ENCODE data around the gene KXD1.
"Not testable (repeated sequence)": the region's sequence is repeated elsewhere in the genome, so short reads cannot be mapped to it uniquely, and the experiment has no call there.

The KXD1 gene

DNA sequence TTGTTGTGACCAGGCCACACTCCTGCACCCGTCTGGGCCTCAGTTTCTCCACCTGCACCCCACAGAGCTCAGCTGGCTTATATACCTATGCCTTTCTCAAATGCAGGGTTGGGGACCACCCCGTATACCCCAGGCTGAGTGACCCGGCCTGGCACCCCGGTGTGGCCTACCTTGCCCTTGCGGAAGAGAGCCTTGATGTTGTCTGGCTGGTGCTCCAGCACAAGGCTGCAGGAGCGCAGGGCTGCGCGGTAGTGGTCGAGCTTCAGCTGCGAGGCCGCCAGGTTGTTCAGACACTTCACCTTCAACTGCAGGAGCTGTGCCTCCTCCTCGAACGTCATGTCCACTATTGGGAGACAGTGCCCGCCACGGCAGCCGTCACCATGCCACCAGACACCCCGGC is 20.2 kb upstream of the KXD1 start:
- no peak for DNase-seq

GRCh38 chr19:18538115-18538514 is 19.6 kb upstream of the KXD1 start:
- DNase-seq, result no peak

DNA sequence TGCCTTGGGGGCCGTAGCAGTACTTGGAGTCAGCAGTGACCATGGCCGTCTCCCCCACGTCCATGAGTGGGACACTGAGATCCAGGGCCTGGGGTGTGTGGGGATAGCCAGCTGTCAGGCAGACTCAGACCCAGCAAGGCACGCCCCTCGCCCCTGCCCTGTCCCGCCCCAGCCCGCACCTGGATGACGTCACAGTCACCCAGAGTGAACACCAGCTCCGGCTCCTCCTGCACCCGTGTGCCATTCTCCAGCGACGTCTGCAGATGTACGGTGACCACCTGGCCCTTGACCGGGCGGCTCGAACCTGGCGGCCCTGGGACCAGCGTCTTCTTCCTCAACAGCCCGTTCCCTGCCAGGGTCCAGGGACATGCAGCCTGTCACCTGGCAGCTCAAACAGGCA is 18.3 kb upstream of the KXD1 start:
- DNase-seq, result no peak

DNA sequence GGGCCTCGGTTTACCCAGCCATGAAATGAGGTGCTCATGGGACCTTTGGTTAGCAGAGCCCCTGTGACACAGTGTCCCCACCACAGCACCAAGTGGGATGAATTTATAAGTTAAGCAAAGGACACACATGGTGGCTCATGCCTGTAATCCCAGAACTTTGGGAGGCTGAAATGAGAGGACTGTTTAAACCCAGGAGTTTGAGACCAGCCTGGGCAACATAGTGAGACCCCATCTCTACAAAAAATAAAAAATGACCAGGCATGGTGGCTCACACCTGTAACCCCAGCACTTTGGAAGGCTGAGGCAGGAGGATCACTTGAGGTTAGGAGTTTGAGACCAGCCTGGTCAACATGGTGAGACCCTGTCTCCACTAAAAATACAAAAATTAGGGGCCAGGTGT is 17.5 kb upstream of the KXD1 start:
- not testable (repeated sequence) for DNase-seq

- no peak for DNase-seq
These were observed 16.2 kb upstream of the KXD1 start for GRCh38 chr19:18541258-18541991.

DNA sequence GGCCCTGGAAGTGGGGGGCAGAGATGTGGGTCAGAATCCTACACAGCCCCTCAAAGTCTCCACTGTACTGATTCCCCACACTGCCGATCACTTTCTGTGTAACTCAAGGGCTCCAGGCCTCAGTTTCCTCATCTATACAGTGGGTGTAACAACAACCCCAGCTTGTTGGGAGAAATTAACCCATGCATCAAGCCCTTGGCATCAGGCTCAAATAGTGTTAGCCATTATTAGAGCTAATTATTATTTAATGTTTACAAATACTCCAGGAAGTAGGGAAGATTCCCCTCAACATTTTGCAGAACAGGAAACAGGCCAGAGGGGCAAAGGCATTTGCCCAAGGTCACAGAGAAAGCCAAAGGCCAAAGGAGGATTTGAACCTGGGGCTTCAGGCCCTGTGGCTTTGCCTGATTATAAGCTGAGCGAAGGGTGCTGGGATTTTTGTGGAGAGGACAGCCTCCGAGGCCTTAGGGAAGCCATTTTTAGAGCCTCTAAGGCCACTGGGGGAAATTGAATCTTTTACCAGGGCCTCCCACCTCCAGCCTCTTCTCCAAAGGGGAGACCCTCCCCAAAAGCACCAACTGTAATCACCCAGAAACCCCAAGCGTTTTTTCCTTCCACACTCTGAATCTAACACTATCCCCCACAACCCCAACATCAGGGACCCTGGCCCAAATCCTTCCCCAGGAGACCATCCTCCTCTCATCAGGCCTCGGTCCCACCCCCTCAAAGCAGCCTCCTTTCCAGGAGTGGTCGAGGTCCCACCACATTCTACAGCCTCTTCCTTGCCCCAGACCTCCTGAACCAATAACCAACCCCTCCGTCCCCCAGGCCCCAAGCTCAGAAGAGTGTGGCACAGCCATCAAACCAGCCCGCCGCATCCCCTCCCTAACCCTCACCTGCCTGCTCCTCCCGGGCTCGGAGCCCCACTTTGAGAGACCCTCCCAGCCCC is 15.4 kb upstream of the KXD1 start:
- no peak for DNase-seq

DNA sequence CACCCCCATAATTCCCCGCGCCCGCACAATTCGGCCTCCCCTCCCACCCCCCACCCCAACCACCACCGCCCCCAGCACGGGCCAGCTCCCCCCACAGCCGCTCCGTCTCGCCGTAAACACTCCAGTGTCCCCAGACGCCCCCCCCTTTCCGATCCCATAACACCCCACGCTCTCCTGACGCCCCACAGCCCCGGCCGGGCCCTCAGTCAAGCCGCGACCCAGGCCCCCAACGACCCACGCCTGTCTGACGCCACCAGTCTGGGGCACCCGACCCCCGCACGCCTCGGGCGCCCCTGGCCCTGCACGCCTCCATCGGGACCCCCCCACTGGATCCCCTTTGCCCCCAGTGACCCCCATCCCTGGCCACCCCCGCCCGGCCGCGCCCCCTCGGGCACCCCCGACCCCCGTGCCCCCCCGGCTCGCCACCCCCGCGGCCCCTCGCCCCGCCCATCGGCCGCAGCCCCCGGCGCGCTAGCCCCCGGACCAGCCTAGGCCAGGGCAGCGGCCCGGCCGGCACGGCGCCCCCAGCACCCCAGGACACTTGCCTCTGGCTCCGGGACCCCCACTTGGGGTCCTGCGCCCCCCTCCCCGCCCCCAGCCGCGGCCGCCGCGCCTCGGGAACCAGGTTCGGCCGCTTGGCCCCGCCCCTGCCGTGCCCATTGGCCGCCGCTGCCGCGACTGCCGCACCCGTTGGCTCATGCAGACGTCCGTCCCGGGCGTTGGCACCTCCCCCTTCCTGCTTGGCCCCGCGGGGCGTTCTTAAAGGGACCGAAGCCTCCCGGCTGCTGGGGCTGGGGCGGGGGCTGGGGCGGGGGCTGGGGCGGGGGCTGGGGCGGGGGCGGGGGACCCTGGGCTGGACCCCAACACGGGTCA is 14.5 kb upstream of the KXD1 start, which contains the start of gene FKBP8:
Gene FKBP8 (minus strand): TSS at position 633 of the 873 bp plus-strand sequence. CDS start 1,603 bp downstream, outside the sequence.
- peak; percentile 85 for DNase-seq

- DNase-seq, result peak; percentile 63
These were observed 13.7 kb upstream of the KXD1 start for GRCh38 chr19:18543814-18544475.

DNA sequence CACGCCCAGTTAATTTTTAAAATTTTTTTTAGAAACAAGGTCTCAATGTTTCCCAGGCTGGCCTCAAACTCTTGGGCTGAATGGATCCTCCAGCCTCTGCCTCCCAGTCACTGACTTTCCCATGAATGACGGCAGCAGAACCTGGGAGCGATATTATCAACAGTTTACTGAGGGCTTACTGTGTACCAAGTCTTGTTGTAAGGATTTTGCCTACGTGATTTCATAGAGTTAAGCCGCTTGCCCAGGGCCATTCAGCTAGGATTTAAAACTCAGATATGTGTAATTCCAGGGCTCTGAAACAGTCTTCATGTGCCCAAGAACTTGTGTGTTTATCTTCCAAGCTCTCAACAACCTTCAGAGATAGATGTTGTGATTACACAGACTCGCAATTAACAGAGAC is 6.0 kb upstream of the KXD1 start:
- DNase-seq, result no peak

- DNase-seq, result no peak
These were observed 509 bp downstream of the KXD1 start for GRCh38 chr19:18558202-18558555.

DNA sequence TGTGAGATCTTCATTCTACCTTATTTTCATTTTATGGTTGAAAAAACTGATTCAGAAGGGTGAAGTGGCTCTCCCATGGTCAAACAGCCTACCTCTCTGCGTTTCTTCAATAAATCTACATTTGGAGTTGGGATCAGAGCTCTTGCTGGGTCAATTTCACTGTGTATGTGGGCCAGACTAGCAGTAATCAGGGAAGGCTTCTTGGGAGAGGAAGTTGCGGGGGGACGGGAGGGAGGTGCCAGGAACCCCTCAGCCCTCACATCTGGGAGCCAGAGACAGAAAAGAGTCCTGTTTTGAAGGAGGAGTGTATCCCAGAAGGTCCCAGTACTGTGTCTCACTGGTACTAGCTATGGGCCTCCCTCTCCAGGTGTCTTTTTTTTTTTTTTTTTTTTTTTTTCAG is 934 bp downstream of the KXD1 start:
- no peak for DNase-seq

GRCh38 chr19:18559685-18560084 is 2.0 kb downstream of the KXD1 start:
- no peak for DNase-seq

DNA sequence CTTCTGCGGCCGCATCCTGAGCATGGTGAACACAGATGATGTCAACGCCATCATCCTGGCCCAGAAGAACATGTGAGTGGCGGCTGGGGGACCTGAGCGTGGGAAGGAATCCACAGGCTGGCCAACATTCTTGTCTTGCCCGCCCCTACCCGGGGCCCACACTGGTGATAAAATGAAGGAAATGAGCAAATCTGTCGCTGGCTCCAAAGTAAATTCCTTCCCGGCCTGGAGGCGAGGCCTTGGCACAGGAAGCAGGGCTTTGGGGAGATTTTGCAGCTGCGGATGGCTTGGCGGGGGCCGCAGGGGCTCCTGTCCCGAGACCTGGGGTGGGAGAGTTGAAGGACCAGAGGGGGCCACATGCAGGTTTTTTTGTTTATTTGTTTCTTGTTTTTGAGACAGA is 4.4 kb downstream of the KXD1 start:
- no peak for DNase-seq

DNA sequence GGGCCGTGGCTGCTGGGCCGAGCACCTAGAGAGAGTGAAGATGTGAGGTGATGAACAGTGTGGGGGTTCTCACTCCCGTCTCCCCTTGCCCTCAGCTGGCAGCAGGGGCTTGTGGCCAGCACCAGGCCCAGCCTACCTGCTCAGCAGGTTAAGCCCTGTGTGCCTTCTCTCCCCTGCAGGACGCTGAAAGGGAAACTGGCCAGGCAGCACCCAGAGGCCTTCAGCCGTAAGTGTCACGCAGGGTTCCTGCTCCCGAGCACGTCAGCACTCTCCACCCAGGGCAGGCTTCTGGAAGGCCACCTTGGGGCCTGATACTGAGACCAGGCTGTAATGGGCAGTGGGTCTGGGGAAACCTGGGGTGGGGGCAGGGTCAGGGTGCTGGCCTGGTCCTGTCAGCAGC is 9.3 kb downstream of the KXD1 start:
- no peak for DNase-seq

DNA sequence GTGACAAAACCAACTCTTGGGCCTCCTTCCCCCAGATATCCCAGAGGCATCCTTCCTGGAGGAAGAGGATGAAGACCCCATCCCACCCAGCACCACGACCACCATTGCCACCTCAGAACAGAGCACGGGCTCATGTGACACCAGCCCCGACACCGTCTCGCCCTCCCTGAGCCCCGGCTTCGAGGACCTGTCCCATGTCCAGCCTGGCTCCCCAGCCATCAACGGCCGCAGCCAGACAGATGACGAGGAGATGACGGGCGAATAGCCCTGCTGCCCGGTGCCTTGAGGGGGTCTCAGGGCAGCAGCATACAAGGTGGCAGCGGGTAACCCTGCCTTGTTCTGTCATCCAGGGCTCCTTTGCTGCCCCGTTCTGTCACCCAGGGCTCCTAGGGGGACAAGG is 10.7 kb downstream of the KXD1 start:
- no peak for DNase-seq

- peak; percentile 96 for DNase-seq
These were observed 14.1 kb downstream of the KXD1 start, which contains the start of gene UBA52 for GRCh38 chr19:18571564-18572344. Gene UBA52 (plus strand): TSS chr19:18571857. CDS start chr19:18573301, 1,444 bp downstream.

DNA sequence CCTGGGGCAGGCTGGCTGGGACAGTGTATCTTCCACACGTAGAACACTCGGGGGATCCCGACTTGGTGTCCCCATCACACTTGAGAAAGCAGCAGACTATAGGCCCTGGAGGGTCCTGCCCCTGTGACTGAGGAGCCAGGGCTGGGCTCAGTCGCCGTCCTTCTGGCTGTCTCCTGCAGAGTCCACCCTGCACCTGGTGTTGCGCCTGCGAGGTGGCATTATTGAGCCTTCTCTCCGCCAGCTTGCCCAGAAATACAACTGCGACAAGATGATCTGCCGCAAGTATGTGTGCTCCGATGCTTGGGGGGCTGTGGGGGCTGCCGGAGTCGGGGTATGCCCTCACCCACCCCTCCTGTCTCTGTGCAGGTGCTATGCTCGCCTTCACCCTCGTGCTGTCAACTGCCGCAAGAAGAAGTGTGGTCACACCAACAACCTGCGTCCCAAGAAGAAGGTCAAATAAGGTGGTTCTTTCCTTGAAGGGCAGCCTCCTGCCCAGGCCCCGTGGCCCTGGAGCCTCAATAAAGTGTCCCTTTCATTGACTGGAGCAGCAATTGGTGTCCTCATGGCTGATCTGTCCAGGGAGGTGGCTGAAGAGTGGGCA is 17.1 kb downstream of the KXD1 start:
- no peak for DNase-seq

DNA sequence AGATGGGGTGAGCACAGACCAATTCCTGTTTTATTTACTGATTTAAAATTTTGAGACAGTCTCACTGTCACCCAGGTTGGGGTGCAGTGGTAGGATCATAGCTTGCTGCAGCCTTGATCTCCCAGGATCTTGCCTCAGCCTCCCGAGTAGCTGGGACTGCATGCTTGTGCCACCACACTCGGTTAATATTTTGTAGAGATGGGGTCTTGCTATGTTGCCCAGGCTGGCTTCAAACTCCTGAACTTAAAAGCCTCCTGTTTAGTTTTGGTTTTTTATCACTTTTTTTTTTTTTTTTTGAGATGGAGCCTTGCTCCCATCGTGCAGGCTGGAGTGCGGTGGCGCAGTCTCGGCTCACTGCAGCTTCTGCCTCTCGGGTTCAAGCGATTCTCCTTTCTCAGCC is 18.7 kb downstream of the KXD1 start:
- DNase-seq, result no peak

GRCh38 chr19:18577365-18577914 is 19.8 kb downstream of the KXD1 start:
- no peak for DNase-seq

DNA sequence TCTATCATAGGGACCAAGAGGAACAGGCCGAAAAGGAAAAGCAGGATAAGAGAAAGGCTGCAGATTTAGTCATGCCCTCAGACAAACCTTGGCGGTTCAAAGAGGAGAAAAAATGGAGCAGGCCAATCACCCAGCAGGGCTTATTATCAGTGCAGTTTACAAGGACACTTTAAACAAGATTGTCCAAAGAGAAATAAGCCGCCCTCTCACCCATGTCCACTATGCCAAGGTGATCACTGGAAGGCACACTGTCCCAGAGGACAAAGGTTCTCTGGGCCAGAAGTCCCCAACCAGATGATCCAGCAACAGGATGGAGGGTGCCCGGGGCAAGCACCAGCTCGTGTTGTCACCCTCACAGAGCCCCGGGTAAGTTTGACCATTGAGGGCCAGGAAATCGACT is 22.6 kb downstream of the KXD1 start:
- DNase-seq, result no peak

- DNase-seq, result no peak
These were observed 28.6 kb downstream of the KXD1 start for GRCh38 chr19:18586306-18586705.

Data from fibroblast of upper back skin (primary cell).